Fibroblast of lung (primary cell): Measurements from ENCODE around the gene USP7. TPM values are rescaled to one million over a fixed set of nuclear protein-coding genes. Genes with fewer than 3 reads are reported as not detected.
"Not testable (repeated sequence)": the region's sequence is repeated elsewhere in the genome, so short reads cannot be mapped to it uniquely, and the experiment has no call there.

Experiments
- DNase-seq, 2 donors: peaks; one replicate each; pipeline versions ENCODE4 v3.0.0 to v3.0.0-alpha.2; 2010; ENCODE audit warnings: low read depth in 2 of 2
- H2AFZ ChIP-seq: 2 replicates; pipeline ENCODE4 v1.5.1; 2012; ENCODE audit warnings: low read length, control low read depth, inconsistent platforms
- H3K27ac ChIP-seq: 2 replicates; pipeline ENCODE4 v1.5.1; 2011; ENCODE audit warnings: low read length, control low read depth; ENCODE audit not compliant: insufficient read depth
- H3K27me3 ChIP-seq: 2 replicates; pipeline ENCODE4 v1.5.1; 2011; ENCODE audit warnings: mild to moderate bottlenecking, low read length; ENCODE audit not compliant: control insufficient read depth, insufficient read depth
- H3K36me3 ChIP-seq: 2 replicates; pipeline ENCODE4 v1.5.1; 2011; ENCODE audit warnings: low read length; ENCODE audit not compliant: control insufficient read depth, insufficient read depth
- H3K4me1 ChIP-seq: 2 replicates; pipeline ENCODE4 v1.5.1; 2011; ENCODE audit warnings: low read length; ENCODE audit not compliant: control insufficient read depth, insufficient read depth; ENCODE audit errors: extremely low read depth
- H3K4me2 ChIP-seq: 2 replicates; pipeline ENCODE4 v1.5.1; 2011; ENCODE audit warnings: low read length, control low read depth; ENCODE audit not compliant: insufficient read depth; ENCODE audit errors: extremely low read depth
- H3K4me3 ChIP-seq, 4 experiments: fragments of 200-600 bp in 1 of 4; sonication (generic) in 1 of 4; replicated peaks in 1 of 4; 2 replicates each; pipeline ENCODE4 v1.5.1; 2011 to 2016; ENCODE audit warnings: low read length in 4 of 4, low read depth in 3 of 4, mild to moderate bottlenecking in 3 of 4, control low read depth in 2 of 4, inconsistent platforms in 1 of 4, mixed read lengths in 1 of 4; ENCODE audit not compliant: insufficient read depth in 1 of 4; ENCODE audit errors: control extremely low read depth in 1 of 4
- H3K79me2 ChIP-seq: 2 replicates; pipeline ENCODE4 v1.5.1; 2012; ENCODE audit warnings: mild to moderate bottlenecking, low read length, inconsistent platforms; ENCODE audit not compliant: control insufficient read depth, insufficient read depth
- H3K9ac ChIP-seq: 2 replicates; pipeline ENCODE4 v1.5.1; 2011; ENCODE audit warnings: mild to moderate bottlenecking, low read length, control low read depth; ENCODE audit not compliant: insufficient read depth
- H3K9me3 ChIP-seq: 2 replicates; pipeline ENCODE4 v1.5.1; 2012; ENCODE audit warnings: low read depth, low read length; ENCODE audit not compliant: control insufficient read depth, insufficient read depth
- H4K20me1 ChIP-seq: 2 replicates; pipeline ENCODE4 v1.5.1; 2011; ENCODE audit warnings: low read length; ENCODE audit not compliant: control insufficient read depth, insufficient read depth; ENCODE audit errors: extremely low read depth
- CTCF ChIP-seq, 2 donors: IDR thresholded peaks in 1 of 2; conservative IDR thresholded peaks in 1 of 2; 1 replicate in 1 of 2; 2 replicates in 1 of 2; pipeline ENCODE4 v1.5.1; 2011 to 2012; ENCODE audit warnings: low read length in 2 of 2, control low read depth in 1 of 2, inconsistent platforms in 1 of 2, low read depth in 1 of 2, mild to moderate bottlenecking in 1 of 2
- EZH2 ChIP-seq: IDR thresholded peaks from 2 replicates; pipeline ENCODE4 v1.5.1; 2012; ENCODE audit warnings: low read length, control low read depth, mild to moderate bottlenecking; ENCODE audit errors: missing control alignments
- polyA plus RNA-seq, 2 donors: library from polyadenylated mRNA; depleted of rRNA in 1 of 2; stranded (reverse) in 1 of 2; unstranded in 1 of 2; fragments of >200 nt; gene quantifications; 2 replicates each; pipeline ENCODE4 v1.2.1, GENCODE V29; 2011 to 2012; ENCODE audit warnings: missing spikeins in 1 of 2
- total RNA-seq: library from RNA; depleted of rRNA; stranded (reverse); fragments of >200 nt; gene quantifications from 2 replicates; pipeline ENCODE4 v1.2.1, GENCODE V29; 2014

The USP7 gene
- total and polyA plus RNA-seq, 2 donors (not counting 1 experiment from before 2014, with no cell fraction given), result 22.5 to 48.7 TPM

- no peaks in the 10 kb centered on the region for H3K79me2 ChIP-seq
- no peak overlapping the region for H3K27ac ChIP-seq
- no peaks in the 10 kb centered on the region for H3K9me3 ChIP-seq
- H4K20me1 ChIP-seq, result no peaks in the 10 kb centered on the region
- no peaks in the 10 kb centered on the region for H3K4me1 ChIP-seq
- TF ChIP-seq EZH2, result no peak
- no peak for TF ChIP-seq CTCF (conservative IDR thresholded peaks at IDR 0.05 in 1 of 2, IDR thresholded peaks at IDR 0.05 in 1 of 2; ENCODE audit: low read depth in 1 of 2, low read length in 2 of 2)
- H3K9ac ChIP-seq, result no peak overlapping the region
- no peaks in the 10 kb centered on the region for H3K27me3 ChIP-seq
- H2AFZ ChIP-seq, result no peak overlapping the region
- no peak overlapping the region for H3K4me3 ChIP-seq
- DNase-seq, result no peak
- H3K36me3 ChIP-seq, result no peaks in the 10 kb centered on the region
- H3K4me2 ChIP-seq, result no peak overlapping the region
Observed at GRCh38 chr16:8982816-8983215, 19.1 kb upstream of the USP7 start.

- H4K20me1 ChIP-seq, H3K9me3 ChIP-seq, H3K9ac ChIP-seq, DNase-seq, H3K4me2 ChIP-seq, H3K4me3 ChIP-seq, H3K79me2 ChIP-seq, H3K27ac ChIP-seq, H3K27me3 ChIP-seq, H3K36me3 ChIP-seq, H2AFZ ChIP-seq, H3K4me1 ChIP-seq: not testable (repeated sequence)
Observed at GRCh38 chr16:8981901-8982300, 18.2 kb upstream of the USP7 start.

GRCh38 chr16:8976189-8976588 lies 12.5 kb upstream of the USP7 start:
- H3K27me3 ChIP-seq, H3K4me2 ChIP-seq, DNase-seq, H3K36me3 ChIP-seq, H2AFZ ChIP-seq, H3K9ac ChIP-seq, H3K4me1 ChIP-seq, H4K20me1 ChIP-seq, H3K4me3 ChIP-seq, H3K9me3 ChIP-seq, H3K79me2 ChIP-seq, H3K27ac ChIP-seq: not testable (repeated sequence)

- no peak overlapping the region for H3K9ac ChIP-seq
- H3K79me2 ChIP-seq, result no peaks in the 10 kb centered on the region
- no peaks in the 10 kb centered on the region for H3K27me3 ChIP-seq
- H3K36me3 ChIP-seq, result no peaks in the 10 kb centered on the region
- H3K4me2 ChIP-seq, result no peak overlapping the region
- H3K27ac ChIP-seq, result no peak overlapping the region
- peaks cover 2% of the 10 kb centered on the region for H3K4me1 ChIP-seq
- no peaks in the 10 kb centered on the region for H4K20me1 ChIP-seq
- H3K4me3 ChIP-seq, result no peak overlapping the region
- TF ChIP-seq EZH2 (no peak), CTCF (conservative IDR thresholded peaks at IDR 0.05 in 1 of 2, IDR thresholded peaks at IDR 0.05 in 1 of 2; ENCODE audit: low read depth in 1 of 2, low read length in 2 of 2) (no peak)
- no peak overlapping the region for H2AFZ ChIP-seq
- DNase-seq, result no peak
- H3K9me3 ChIP-seq, result no peaks in the 10 kb centered on the region
Observed at GRCh38 chr16:8975039-8975438, 11.3 kb upstream of the USP7 start.
